Hepatocyte (in vitro differentiated cells): Measurements from ENCODE around the gene NEDD9.

Source experiments
- EZH2 ChIP-seq: fragments of 200-600 bp; sonication (generic); IDR thresholded peaks from 2 replicates; pipeline ENCODE4 v1.6.1; 2016; ENCODE audit warnings: antibody characterized with exemption, mild to moderate bottlenecking, borderline replicate concordance
- EZH2phosphoT487 ChIP-seq: fragments of 200-600 bp; sonication (generic); IDR thresholded peaks from one replicate; pipeline ENCODE4 v1.6.1; 2018; ENCODE audit warnings: antibody characterized with exemption, mild to moderate bottlenecking, low read depth, moderate library complexity; ENCODE audit not compliant: unreplicated experiment, severe bottlenecking
- TF ChIP-seq, protein P1 (sequence below): fragments of 200-600 bp; sonication (generic); IDR thresholded peaks from 2 replicates; pipeline ENCODE4 v1.5.1; 2016; ENCODE audit warnings: antibody characterized with exemption, mild to moderate bottlenecking; ENCODE audit not compliant: poor library complexity

DNA sequence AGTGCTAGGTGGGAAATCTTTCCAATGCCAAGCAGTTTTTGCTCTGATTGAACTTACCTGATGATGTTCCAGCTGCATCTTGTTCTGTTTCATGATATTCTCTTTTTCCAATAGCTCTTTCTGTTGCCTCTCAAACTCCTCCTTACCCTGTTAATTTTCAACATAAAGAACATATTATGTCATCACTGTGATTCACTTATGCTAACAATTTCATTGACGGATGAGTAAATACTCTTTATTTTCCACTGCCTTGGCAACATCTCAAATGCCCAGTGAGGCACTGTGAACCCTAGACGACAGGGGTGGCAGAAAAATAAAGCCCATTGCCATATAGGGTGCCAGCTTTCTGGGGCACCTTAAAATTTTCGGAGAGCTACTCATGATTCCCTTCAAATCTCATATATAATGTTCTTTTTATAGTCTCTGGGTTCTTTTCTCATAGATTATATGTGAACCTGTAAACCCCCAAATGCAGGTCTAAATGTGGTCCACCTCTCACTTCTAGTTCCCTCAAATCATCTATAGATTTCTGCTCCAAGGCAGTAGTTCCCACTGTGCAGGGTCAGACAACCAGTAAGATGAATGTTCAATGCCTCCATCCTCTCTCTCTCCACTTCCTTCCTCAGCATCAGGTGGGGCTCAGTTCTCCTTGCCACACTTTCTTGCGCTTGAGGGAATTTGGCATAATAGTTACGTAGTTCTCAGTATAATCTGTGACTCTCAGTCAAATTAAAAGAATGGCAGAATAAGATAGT is 44.1 kb downstream of the NEDD9 start:
- no peak for TF ChIP-seq EZH2phosphoT487
- TF ChIP-seq, protein P1, sequence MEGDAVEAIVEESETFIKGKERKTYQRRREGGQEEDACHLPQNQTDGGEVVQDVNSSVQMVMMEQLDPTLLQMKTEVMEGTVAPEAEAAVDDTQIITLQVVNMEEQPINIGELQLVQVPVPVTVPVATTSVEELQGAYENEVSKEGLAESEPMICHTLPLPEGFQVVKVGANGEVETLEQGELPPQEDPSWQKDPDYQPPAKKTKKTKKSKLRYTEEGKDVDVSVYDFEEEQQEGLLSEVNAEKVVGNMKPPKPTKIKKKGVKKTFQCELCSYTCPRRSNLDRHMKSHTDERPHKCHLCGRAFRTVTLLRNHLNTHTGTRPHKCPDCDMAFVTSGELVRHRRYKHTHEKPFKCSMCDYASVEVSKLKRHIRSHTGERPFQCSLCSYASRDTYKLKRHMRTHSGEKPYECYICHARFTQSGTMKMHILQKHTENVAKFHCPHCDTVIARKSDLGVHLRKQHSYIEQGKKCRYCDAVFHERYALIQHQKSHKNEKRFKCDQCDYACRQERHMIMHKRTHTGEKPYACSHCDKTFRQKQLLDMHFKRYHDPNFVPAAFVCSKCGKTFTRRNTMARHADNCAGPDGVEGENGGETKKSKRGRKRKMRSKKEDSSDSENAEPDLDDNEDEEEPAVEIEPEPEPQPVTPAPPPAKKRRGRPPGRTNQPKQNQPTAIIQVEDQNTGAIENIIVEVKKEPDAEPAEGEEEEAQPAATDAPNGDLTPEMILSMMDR, result no peak
- no peak for TF ChIP-seq EZH2
